ENCODE data around the gene ZC3H13. TPM values are rescaled to one million over a fixed set of nuclear protein-coding genes. Genes with fewer than 3 reads are reported as not detected.

Gene ZC3H13
- total RNA-seq (2021; fragmentation: NEBNext Ultra II Directional; extraction: Animal tissue kit (Norgen Biotek cat#: 25700)) (57.8 and 60.9 TPM in 2 replicates), polyA plus RNA-seq (2011; rRNA removed) (5.1 and 6.0 TPM in 2 replicates), polyA minus RNA-seq (2011; rRNA and poly(A)+ RNA removed) (12.7 and 23.9 TPM in 2 replicates)
- 8.3 TPM for polyA plus RNA-seq (2011; cell fraction: cytosol; rRNA removed)
- 11.4 TPM for polyA plus RNA-seq (2011; cell fraction: nucleus; rRNA removed)
- polyA plus RNA-seq (2012, experiment 1 of 2): 31.9 to 46.4 TPM (median 37.4 TPM) in 4 replicates
- polyA plus RNA-seq (2012, experiment 2 of 2): 2.5 TPM
- 79.4 TPM for polyA plus RNA-seq (2013, experiment 1 of 2)
- 89.7 TPM for polyA plus RNA-seq (2013, experiment 2 of 2)
- polyA minus RNA-seq (2011; cell fraction: cytosol; rRNA and poly(A)+ RNA removed): 10.3 TPM
- 21.0 TPM for polyA minus RNA-seq (2011; cell fraction: nucleus; rRNA and poly(A)+ RNA removed)
- long read RNA-seq, experiment 1, partial matches to known transcripts: 21 of 45 reads
- long read RNA-seq, experiment 1, other reads (novel, unspliced or antisense): 24 of 45 reads
- long read RNA-seq, experiment 2, partial matches to known transcripts: 57 of 65 reads
- long read RNA-seq, experiment 2, other reads (novel, unspliced or antisense): 8 of 65 reads

- H4K20me1 ChIP-seq (replicated peaks in 1 of 2; ENCODE audit: control insufficient read depth in 1 of 2, insufficient read depth in 2 of 2, low read length in 2 of 2): peaks cover 4% of the 10 kb centered on the region in 2 experiments
- peak within 1 kb of the TSS; percentile 100 for H2AFZ ChIP-seq (ENCODE audit: low read length)
- peaks cover 8% of the 10 kb centered on the region for H3K23me2 ChIP-seq (ENCODE audit: low read depth, low read length)
- H4K8ac ChIP-seq (ENCODE audit: extremely low read depth, insufficient read depth, low read length): peak within 1 kb of the TSS; percentile 97
- no peak within 1 kb of the TSS for H3K18ac ChIP-seq (ENCODE audit: extremely low read depth, low read length)
- no peak within 1 kb of the TSS for H3K14ac ChIP-seq (ENCODE audit: insufficient read length)
- DNase-seq (ENCODE audit: low read depth in 1 of 2, low spot score in 2 of 2) (peak; percentile 84 to 85), FAIRE-seq (peak; percentile 94)
- no peaks in the 10 kb centered on the region for H3K9me3 ChIP-seq (ENCODE audit: insufficient read depth in 2 of 2, low read depth in 1 of 2, low read length in 1 of 2)
- WGBS, 2 experiments (ENCODE audit: extremely low coverage in 1 of 2, insufficient coverage in 1 of 2, insufficient read length in 1 of 2, insufficient replicate concordance in 2 of 2, low coverage in 1 of 2, low lambda C conversion rate in 2 of 2, missing lambda C conversion rate in 1 of 2): 2% methylated on average over 43 of the region's 57 CpGs; no CpG with 5 or more reads in 1 of the 2 experiments
- POLR2A ChIA-PET (ENCODE audit: partially characterized antibody): interaction anchor here (0.6 to 1.5 kb wide), 9 partner anchors 8 to 241 kb away, joined by 3 to 6 read pairs (median 3); no protein-coding TSS in a partner anchor
- peaks cover 0 to 2% (median 0%) of the 10 kb centered on the region in 4 experiments; a peak in 1 of 7 replicates for H3K4me1 ChIP-seq (replicated peaks in 1 of 4; ENCODE audit: control insufficient read depth in 3 of 4, insufficient read depth in 4 of 4, low read length in 3 of 4)
- no peaks in the 10 kb centered on the region for H3K36me3 ChIP-seq (ENCODE audit: control insufficient read depth in 2 of 4, insufficient read depth in 4 of 4, low read length in 3 of 4)
- H3K4ac ChIP-seq (replicated peaks; ENCODE audit: insufficient read length, low read depth, low read length): no peak within 1 kb of the TSS
- peak within 1 kb of the TSS; percentile 84 to 99 (median 92) for H3K4me3 ChIP-seq (ENCODE audit: extremely low read depth in 1 of 4, insufficient read depth in 2 of 4, low read depth in 3 of 4, low read length in 4 of 4)
- peak within 1 kb of the TSS; percentile 78 to 88 (median 82) for H3K9ac ChIP-seq (replicated peaks in 1 of 4; ENCODE audit: extremely low read depth in 1 of 4, low read depth in 3 of 4, low read length in 3 of 4)
- no peak within 1 kb of the TSS for H2BK15ac ChIP-seq (ENCODE audit: low read length)
- H2BK120ac ChIP-seq (replicated peaks; ENCODE audit: low read depth, low read length): no peak within 1 kb of the TSS
- H3K56ac ChIP-seq (replicated peaks; ENCODE audit: insufficient read length, low read depth, low read length): peak within 1 kb of the TSS; percentile 65
- peaks cover 18 to 46% of the 10 kb centered on the region in 2 experiments for H3K79me2 ChIP-seq (ENCODE audit: control insufficient read depth in 1 of 2, insufficient read depth in 2 of 2, low read length in 2 of 2)
- H4K5ac ChIP-seq (ENCODE audit: insufficient read length, low read depth, low read length): peak within 1 kb of the TSS; percentile 25
- H2BK12ac ChIP-seq (ENCODE audit: low read depth, low read length): no peak within 1 kb of the TSS
- peak within 1 kb of the TSS; percentile 61 to 74 for H3K4me2 ChIP-seq (ENCODE audit: insufficient read depth in 1 of 2, low read depth in 2 of 2, low read length in 2 of 2)
- H3K23ac ChIP-seq (ENCODE audit: insufficient read length): no peak within 1 kb of the TSS
- CTCF ChIA-PET (ENCODE audit: partially characterized antibody): interaction anchor here (0.6 to 2.7 kb wide), 3 partner anchors 67 to 106 kb away, joined by 3 to 10 read pairs (median 4); no protein-coding TSS in a partner anchor
- no peaks in the 10 kb centered on the region for H3K27me3 ChIP-seq (replicated peaks in 1 of 4; ENCODE audit: control insufficient read depth in 3 of 4, extremely low read depth in 1 of 4, insufficient read depth in 3 of 4, low read length in 3 of 4)
- H2BK20ac ChIP-seq (ENCODE audit: low read length): no peak within 1 kb of the TSS
- no peak within 1 kb of the TSS for H2AK5ac ChIP-seq (ENCODE audit: low read depth, low read length)
- H4K91ac ChIP-seq (replicated peaks; ENCODE audit: insufficient read length, low read length): no peak within 1 kb of the TSS
- H3K79me1 ChIP-seq (ENCODE audit: low read depth, low read length): no peaks in the 10 kb centered on the region
- peak within 1 kb of the TSS; percentile 45; the same call in 1 of the 2 replicates for H2BK5ac ChIP-seq (ENCODE audit: low read depth, low read length)
- H3K27ac ChIP-seq (ENCODE audit: low read depth, low read length): peak within 1 kb of the TSS; percentile 80
Observed at GRCh38 chr13:46052319-46053161, at the start of gene ZC3H13. ZC3H13 (minus strand) TSS chr13:46052746; CDS start chr13:46045507, 7,239 bp downstream.

Data from H1 (cell line).